ENCODE data around the gene RBM23.
"Not testable (repeated sequence)": the region's sequence is repeated elsewhere in the genome, so short reads cannot be mapped to it uniquely, and the experiment has no call there.

The RBM23 gene

DNA sequence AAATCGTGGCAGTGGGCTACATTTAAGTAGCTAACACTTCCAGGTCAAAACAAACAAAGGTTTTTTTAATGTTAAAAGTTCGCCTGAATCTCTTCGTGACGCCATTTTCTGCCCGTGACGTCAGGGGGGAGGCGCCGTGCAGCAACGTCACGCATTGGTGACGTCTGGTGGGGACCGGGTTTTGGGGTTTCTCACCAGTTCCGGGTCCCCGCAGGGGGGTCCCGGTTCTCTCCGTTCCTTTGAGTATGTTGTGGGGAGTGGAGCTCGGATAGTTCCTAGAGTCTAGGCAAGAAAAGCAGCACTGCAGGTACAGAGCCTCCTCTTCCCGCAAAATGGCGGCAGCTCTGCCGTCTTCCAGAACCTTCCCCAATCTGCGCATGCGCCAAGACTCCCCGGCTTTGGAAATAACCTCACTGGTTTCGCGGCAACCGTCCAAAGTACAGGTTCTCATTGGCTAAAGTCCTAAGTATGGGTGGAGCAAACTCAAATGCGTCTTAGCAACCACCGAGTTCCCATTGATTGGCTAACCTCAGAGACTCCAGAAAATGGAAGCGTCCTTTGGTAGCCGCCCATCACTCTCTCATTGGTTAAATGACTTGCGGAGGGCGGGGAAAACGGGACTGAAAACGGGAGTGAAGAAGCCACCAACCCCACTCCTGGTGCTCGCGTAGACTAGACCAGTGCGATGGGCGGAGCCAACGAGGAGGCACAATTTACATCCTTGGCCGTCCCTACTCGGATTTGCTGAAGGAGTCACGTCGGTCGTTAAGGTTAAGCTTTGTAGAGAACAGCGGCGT is at the start of gene RBM23:
Gene RBM23, minus strand, starts transcription at position 346 of the 797 bp plus-strand sequence.
- peak; percentile 99 for DNase-seq

DNA sequence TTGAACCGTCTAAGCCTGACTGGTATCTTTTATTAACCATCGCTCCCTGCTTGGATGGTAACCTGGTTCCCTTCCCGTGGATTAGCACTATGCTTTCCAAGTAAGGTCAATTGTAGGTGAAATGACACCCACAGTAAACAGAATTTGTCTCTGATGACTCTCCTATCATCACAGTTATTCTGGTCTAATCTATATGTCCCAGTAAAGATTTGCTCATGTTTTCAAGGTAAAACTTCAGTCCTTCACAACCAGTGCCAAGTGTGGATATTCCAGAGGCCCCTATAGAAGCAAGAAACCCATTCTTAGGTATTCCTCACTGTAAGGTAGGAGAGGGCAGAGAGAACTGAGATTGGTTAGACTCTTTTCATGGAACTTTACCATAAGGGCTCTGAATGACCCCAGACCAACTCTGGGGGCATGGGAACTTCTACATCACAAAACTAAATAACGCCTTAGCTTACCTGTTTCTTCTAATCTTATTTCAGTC is 47.9 kb upstream of the RBM23 start:
- DNase-seq = no peak

- not testable (repeated sequence) for DNase-seq
Observed at GRCh38 chr14:22965916-22966782, 47.2 kb upstream of the RBM23 start.

GRCh38 chr14:22962061-22962676 is 43.2 kb upstream of the RBM23 start:
- no peak for DNase-seq

DNA sequence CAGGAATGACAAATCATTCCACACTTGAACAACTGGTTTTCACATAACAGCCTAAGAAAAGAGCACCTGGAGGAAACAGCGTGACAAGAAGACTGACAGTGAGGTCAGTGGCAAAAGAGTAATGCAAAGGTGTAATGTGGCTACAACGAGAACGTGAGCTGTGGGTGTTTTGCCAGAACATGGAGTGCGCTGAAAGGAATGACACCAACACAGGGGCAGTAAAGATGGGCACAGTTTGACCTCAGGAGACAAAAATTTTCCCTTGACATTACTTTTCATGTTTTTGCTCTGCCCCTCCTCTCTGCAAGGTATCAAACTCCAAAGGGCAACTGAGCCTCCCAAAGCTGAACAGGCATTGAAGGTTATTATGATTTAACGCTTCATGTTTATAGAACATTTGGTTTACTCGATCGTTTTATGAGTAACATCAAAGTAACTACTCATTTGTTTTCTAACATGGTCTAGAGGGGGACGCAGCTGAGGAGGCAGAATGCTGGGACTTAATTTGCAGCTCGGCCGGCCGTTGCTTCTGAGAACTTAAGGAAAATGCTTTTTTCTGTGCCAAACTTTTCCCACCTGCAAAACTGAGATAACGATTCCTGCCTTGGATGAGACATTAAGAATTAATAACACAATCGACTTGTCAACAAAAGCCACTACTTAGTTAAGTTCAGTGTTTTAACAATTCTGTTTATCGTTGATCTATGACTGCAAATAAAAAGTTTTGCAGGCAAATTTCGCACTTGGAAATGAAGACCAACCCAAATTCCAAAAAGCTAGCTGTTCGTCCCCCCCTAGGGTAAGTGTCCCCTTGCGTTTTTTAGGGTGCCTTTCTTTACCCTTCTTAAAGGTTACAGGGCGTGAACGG is 37.0 kb upstream of the RBM23 start:
- DNase-seq = peak; percentile 42

DNA sequence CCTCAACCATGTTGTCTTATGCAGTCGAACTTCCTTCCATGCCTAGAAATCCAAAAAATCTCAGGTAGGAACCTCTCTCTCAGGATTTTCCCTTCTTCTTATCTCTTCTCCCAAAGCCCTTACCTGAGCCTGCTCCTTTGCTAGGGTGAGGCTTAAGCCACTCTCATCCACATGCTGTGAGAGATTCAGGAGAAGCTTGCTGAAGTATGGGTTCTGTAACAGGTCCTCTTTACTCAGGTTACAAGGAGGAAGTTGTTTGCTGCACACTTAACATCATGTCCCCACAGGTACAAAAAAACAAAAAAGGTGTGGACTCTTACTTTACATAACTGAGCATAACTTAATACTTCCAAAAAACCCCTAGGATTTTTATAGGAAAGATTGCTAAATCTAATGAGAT is 33.5 kb upstream of the RBM23 start:
- no peak for DNase-seq

DNA sequence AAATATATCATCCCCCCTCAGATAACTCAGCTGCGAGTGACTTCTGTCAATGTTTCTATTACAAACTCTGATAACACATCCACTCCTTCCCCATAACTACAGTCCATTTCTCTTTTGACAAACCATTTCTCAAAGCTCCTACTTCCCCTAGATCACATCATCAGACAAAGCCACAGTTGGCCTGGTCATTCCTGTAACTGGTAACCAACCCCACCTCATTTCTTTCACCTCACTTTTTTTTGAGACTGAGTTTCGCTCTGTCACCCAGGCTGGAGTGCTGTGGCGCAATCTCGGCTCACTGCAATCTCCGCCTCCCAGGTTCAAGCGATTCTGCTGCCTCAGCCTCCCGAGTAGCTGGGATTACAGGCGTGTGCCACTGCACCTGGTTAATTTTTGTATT is 32.8 kb upstream of the RBM23 start:
- DNase-seq = not testable (repeated sequence)

DNA sequence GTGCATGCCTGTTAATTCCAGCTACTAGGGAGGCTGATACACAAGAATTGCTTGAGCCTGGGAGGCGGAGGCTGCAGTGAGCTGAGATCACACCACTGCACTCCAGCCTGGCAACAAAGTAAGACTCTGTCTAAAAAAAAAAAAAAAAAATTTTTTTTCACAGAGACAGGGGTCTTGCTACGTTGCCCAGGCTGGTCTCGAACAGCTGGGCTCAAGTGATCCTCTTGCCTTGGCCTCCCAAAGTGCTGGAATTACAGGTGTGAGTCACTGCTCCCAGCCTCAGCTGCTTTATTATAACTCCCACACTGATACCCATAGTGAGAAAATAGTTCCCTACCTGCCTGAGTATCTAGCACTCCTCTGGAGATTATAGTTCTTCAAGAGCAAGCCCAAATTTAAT is 26.7 kb upstream of the RBM23 start:
- DNase-seq = no peak

DNA sequence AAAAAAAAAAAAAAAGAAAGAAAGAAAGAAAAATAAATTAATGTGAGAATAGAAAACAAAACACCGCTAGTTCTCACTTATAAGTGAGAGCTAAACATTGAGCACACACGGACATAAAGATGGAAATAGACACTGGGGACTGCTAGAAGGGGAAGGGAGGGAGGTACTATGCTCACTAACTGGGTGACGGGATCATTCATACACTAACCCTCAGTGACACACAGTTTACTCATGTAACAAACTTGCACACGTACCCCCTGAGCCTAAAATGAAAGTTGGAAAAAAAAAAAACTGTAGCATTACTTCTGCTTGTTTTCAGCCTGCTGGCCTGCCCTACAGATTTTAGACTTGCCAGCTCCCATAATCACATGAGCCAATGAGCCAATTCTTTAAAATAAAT is 20.7 kb upstream of the RBM23 start:
- DNase-seq = no peak

DNA sequence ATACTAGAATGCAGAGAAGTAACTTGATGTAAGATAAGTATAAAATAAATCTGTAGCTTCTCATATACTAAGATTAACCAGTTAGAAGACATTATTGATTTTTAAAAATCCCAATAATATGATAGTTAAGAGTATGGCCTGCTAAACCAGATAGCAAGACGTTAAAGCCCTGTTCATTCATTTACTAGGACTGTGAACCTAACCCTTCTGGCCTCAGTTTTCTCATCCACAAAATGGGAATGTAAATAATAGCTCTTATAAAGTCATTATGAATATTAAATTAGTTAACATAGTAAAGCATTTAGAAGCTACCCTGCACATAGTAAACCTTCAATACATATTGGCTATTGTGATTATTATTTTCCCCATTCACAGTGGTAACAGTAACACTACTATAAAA is 16.2 kb upstream of the RBM23 start:
- DNase-seq = no peak

GRCh38 chr14:22932146-22932545 is 13.2 kb upstream of the RBM23 start:
- DNase-seq = no peak

DNA sequence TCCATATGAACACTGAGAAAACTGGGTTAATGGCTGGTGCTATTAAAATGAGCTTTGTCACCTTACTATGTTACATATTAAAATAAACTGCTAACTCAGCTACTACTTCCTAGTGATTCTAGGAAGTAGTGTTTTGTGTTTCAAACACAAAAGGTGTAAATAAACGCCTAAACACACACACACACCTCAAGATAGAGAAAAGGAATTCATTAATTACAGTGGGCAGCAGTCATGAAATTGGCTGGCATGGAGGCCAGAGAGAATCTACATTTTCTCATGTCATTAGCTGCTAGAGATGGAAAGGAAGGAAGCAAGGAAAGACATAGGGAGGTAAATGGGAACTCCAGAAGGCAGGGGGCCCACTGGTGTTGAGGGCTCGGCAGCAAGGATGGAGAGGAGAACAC is 11.0 kb upstream of the RBM23 start:
- no peak for DNase-seq

DNA sequence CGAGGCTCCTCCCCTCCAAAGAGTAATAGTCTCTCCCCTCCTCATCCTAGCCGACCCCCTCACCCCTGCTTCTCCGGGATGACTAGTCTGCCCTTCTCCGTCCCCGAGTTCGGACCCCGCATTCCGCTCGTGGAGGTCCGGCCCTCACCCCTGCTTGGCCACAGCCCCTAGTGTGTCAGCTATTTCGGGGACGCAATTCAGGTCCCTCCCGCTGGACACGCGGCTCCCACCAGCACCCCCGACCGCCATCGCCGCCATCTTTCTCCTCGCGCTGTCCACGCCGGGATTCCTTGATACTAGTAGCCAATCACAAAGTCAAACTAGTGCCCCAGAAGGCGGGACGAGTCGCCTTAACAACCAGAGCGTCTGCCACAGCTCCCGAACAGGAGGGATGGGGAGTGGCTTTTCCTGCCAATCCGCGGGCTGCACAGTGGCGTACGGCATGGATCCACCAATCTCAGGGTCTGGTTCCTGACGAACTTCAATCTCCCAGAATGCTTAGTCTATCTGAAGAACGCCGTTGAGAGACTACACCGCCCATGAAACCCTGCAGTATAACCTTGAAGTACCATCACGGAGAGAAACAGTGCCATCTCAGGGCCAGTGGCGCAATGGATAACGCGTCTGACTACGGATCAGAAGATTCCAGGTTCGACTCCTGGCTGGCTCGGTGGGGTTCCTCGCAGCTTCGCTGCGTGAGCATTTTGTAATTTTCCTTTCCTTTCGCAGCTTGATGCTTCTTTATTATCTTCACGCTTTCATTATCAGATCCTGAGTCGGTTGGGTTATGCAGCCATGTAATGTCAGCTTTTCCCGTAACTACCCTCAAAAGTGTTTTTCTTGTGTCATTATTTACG is 10.4 kb upstream of the RBM23 start, which contains the start of gene PRMT5:
Gene PRMT5, minus strand, starts transcription at position 273 of the 857 bp plus-strand sequence. Its CDS starts 15 bp downstream, at position 258.
- peak; percentile 99 for DNase-seq

- DNase-seq = peak; percentile 9
Observed at GRCh38 chr14:22928237-22929103, 9.5 kb upstream of the RBM23 start.

DNA sequence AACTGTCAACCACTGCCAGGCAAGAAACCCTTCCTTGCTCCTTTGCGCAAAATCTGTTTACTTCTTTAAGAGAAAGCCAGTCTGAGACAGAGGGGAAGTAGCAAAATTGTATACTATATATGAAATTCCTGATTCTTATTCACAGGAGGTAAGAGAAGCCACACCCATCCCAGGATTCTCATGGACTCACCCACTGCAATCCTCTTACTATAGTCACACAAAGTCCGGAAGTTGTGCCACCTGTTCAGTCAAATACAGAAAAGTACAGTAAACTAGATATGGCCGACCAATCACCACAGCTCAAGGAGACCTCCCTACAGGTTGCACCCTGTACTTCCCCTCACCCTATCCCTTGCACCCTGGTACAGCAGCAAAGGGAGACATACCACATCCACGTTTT is 7.4 kb upstream of the RBM23 start:
- no peak for DNase-seq

DNA sequence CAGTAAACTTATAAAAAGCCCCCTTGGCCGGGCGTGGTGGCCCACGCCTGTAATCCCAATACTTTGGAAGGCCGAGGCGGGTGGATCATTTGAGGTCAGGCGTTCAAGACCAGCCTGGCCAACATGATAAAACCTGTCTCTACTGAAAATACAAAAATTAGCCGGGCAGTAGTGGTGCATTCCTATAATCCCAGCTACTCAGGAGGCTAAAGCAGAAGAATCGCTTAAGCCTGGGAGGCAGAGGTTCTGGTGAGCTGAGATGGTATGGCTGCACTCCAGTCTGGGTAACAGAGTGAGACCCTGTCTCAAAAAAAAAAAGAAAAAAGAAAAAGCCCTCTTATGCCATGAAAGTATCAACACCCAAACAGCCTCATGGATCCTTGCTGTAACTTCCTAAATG is 6.6 kb upstream of the RBM23 start:
- DNase-seq = no peak

DNA sequence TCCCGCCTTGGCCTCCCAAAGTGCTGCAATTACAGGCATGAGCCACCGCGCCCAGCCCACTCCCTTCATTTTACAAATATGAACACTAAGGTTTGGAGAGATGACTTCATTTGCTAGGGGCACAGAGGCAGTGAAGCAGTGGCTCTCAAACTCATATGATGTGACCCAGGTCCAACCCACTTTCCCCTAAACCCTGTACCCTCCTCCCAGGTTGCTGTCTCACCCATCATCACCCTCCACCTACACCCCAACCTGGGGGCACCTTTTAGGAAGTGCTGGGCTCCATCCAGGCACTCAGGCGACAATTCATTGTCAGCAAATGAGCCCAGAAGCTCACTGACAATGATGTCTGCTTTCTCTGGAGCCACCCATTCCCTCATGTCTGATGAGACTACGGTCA is 4.8 kb upstream of the RBM23 start:
- DNase-seq = no peak

DNA sequence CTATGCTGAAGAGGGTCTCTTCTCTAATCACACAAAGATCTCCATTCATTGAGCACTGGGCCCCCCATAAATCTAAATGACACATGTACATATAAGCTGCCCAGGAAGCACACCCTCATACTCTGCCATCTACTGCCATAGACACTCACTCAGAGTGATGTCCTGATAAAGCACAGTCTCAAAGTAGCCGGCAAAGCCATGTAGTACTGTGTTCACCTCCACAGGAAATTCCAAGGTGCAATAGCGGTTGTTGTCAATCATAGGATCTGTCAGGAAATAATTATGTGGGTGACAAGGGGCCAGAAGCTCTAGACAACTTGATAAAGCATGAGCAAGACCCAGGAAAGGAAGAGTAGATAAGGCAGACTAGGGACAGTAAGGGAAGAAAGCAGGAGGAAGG is 3.3 kb upstream of the RBM23 start:
- DNase-seq = no peak

- DNase-seq = no peak
Observed at GRCh38 chr14:22920697-22921096, 1.7 kb upstream of the RBM23 start.

DNA sequence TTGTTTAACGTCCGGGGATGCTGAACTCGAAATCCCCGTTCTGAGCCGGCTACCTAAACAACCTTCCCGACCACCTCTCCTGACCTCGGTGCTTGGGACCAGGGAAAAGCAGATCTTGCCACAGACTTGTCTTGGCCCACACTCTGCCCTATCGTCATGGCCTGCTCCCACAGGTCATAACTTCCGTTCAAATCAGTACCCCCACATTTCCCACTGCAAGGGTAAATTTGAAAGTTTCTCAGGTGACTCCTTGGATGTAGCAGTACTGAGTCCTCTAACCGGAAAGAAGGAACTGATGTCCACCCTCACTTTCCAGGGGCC is 612 bp upstream of the RBM23 start:
- DNase-seq = no peak
